GM12892 (cell line): ENCODE data around the gene TSSC4. TPM values are rescaled to one million over a fixed set of nuclear protein-coding genes. Genes with fewer than 3 reads are reported as not detected.
"Not testable (repeated sequence)": the region's sequence is repeated elsewhere in the genome, so short reads cannot be mapped to it uniquely, and the experiment has no call there.

Experiments
- DNase-seq: peaks from one replicate; pipeline ENCODE4 v3.0.0; 2011; ENCODE audit not compliant: insufficient read length
- FAIRE-seq: peaks from 2 replicates; lab custom pipeline; 2011; peaks lifted over from hg19 to GRCh38; lab: Jason Lieb, UNC
- POLR2A ChIP-seq: IDR thresholded peaks from 2 replicates; pipeline ENCODE4 v1.6.1; 2011; ENCODE audit warnings: low read depth, low read length, control low read depth
- POLR2AphosphoS5 ChIP-seq: IDR thresholded peaks from 2 replicates; pipeline ENCODE4 v1.6.1; 2011; ENCODE audit warnings: low read depth, low read length, control low read depth
- TAF1 ChIP-seq: IDR thresholded peaks from 2 replicates; pipeline ENCODE4 v1.6.1; 2011; ENCODE audit warnings: low read depth, mild to moderate bottlenecking, control low read depth, low read length, borderline replicate concordance
- polyA plus RNA-seq: library from polyadenylated mRNA; unstranded; fragments of >200 nt; gene quantifications from one replicate; pipeline ENCODE4 v1.2.1, GENCODE V29; 2012; ENCODE audit warnings: missing spikeins, inconsistent platforms; ENCODE audit not compliant: missing spikeins

The TSSC4 gene
- polyA plus RNA-seq = 10.4 TPM

- DNase-seq (peak; percentile 100), FAIRE-seq (peak; percentile 100)
- peak; percentile 78 for TF ChIP-seq TAF1
- TF ChIP-seq POLR2A = peak; percentile 90
- TF ChIP-seq POLR2AphosphoS5 = peak; percentile 90
Measured at GRCh38 chr11:2400069-2400761, at the start of gene TSSC4. TSSC4 (plus strand) TSS chr11:2400750; CDS start chr11:2402634, 1,884 bp downstream.

DNA sequence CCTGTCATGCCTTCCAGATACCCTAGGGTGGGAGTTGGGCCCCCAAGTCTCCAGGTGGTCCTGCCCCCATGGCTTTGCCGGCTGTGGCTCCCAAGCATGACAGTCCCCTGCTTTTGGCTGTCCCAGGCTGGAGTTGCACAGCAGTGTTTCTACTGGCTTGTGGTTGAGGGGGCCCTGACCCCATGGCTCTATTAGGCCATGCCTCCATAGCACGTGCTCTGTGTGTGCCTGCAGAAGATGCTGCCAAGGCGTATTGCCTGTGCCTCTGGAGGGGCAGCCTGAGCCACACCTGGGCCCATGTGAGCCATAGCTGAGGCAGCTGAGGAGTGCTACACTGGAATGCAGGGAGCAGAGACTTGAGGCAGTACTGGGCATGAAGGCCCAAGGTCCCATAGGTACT lies 48.8 kb upstream of the TSSC4 start:
- DNase-seq (no peak), FAIRE-seq (no peak)
- no peak for TF ChIP-seq TAF1
- TF ChIP-seq POLR2AphosphoS5 = no peak

GRCh38 chr11:2352420-2352819 lies 48.1 kb upstream of the TSSC4 start:
- no peak for DNase-seq
- TF ChIP-seq POLR2A = no peak
- TF ChIP-seq POLR2AphosphoS5 = no peak
- no peak for TF ChIP-seq TAF1
- no peak for FAIRE-seq

- DNase-seq (no peak), FAIRE-seq (no peak)
- TF ChIP-seq TAF1 = no peak
- no peak for TF ChIP-seq POLR2AphosphoS5
- no peak for TF ChIP-seq POLR2A
Measured at GRCh38 chr11:2355000-2355644, 45.4 kb upstream of the TSSC4 start.

GRCh38 chr11:2357246-2357645 lies 43.3 kb upstream of the TSSC4 start:
- TF ChIP-seq POLR2AphosphoS5 (no peak), POLR2A (no peak), TAF1 (no peak)
- FAIRE-seq = no peak

DNA sequence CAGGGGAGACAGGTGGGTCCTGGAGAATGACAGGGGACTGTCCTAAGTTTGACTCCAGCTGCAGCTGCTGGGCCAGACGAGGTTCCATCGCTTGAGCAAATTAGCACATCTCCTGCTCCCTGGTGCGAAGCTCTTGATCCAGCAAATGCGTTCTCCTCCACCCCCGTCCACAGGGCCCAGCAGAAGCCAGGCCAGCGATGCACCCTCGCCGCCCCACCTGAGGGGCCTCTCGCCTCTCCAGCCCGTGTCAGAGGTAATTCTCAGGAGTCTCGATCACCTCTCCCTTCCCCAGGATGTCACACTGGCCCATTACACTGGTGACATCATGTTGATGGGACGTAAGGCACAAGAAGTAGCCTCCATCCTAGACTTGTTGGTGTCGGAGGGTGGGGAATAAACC lies 42.9 kb upstream of the TSSC4 start:
- FAIRE-seq = not testable (repeated sequence)

More at GRCh38 chr11:2357246-2357645, 43.3 kb upstream of the TSSC4 start:
- DNase-seq = no peak

GRCh38 chr11:2358754-2359442 lies 41.7 kb upstream of the TSSC4 start:
- DNase-seq (no peak), FAIRE-seq (no peak)
- no peak for TF ChIP-seq POLR2A
- no peak for TF ChIP-seq TAF1
- no peak for TF ChIP-seq POLR2AphosphoS5

More for the DNA sequence above, 42.9 kb upstream of the TSSC4 start:
- DNase-seq = not testable (repeated sequence)

GRCh38 chr11:2359557-2359956 lies 41.0 kb upstream of the TSSC4 start:
- no peak for DNase-seq
- TF ChIP-seq TAF1 (no peak), POLR2A (no peak), POLR2AphosphoS5 (no peak)
- no peak for FAIRE-seq

GRCh38 chr11:2360081-2360642 lies 40.4 kb upstream of the TSSC4 start:
- FAIRE-seq = no peak
- TF ChIP-seq POLR2A (no peak), POLR2AphosphoS5 (no peak), TAF1 (no peak)
- DNase-seq = no peak

DNA sequence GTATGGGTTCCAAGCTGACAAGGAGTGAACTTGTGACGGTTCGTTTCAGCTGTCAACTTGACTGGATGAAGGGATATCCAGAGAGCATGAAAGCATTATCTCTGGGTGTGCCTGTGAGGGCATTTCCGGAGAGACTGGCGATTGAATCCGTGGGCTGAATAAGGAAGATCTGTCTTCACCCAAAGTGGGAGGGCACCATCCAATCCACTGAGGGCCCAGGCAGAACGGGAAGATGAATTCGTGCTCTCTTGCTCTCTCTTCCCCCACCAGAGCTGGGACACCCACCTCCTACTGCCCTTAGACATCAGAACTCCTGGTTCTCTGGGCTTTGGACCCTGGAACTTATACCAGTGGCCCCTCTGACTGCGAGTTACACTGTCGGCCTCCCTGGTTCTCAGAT lies 39.0 kb upstream of the TSSC4 start:
- TF ChIP-seq POLR2AphosphoS5 = no peak
- TF ChIP-seq TAF1 = no peak
- TF ChIP-seq POLR2A = no peak
- no peak for FAIRE-seq
- no peak for DNase-seq

GRCh38 chr11:2362414-2362813 lies 38.1 kb upstream of the TSSC4 start:
- TF ChIP-seq POLR2AphosphoS5 (no peak), POLR2A (no peak), TAF1 (no peak)
- DNase-seq (no peak), FAIRE-seq (no peak)
